A673 (cell line): ENCODE measurements around the gene PPP3R2. TPM values are rescaled to one million over a fixed set of nuclear protein-coding genes. Genes with fewer than 3 reads are reported as not detected.

Experiments used
- BruUV-seq: library from RNA; stranded (reverse); fragments of 400-500 nt; replicated peaks from 2 replicates; lab custom pipeline; 2021; lab: Mats Ljungman, UMichigan
- CTCF ChIA-PET: fragments of 300-600 bp; sonication (Branson Sonifier 250); formaldehyde crosslinking; loops from one replicate; lab custom pipeline; 2022; ENCODE audit warnings: antibody characterized with exemption; lab: Charles Lee
- POLR2A ChIA-PET: fragments of 300-600 bp; sonication (Branson Sonifier 250); formaldehyde crosslinking; loops from one replicate; lab custom pipeline; 2022; ENCODE audit warnings: antibody characterized with exemption; ENCODE audit not compliant: low non-redundant PET; lab: Charles Lee
- DNase-seq: peaks from one replicate; pipeline ENCODE4 v3.0.0-alpha.2; 2015; ENCODE audit warnings: low spot score
- H3K27ac ChIP-seq: fragments of 200-600 bp; sonication (generic); 2 replicates; pipeline ENCODE4 v1.5.1; 2016; ENCODE audit warnings: mixed run types, low read depth, mild to moderate bottlenecking, mixed read lengths, antibody characterized with exemption, low read length; ENCODE audit not compliant: poor library complexity, severe bottlenecking
- H3K27me3 ChIP-seq: fragments of 200-600 bp; sonication (generic); replicated peaks from 2 replicates; pipeline ENCODE4 v1.6.1; 2017; ENCODE audit warnings: mixed run types, low read depth, mild to moderate bottlenecking, mixed read lengths, antibody characterized with exemption, low read length; ENCODE audit not compliant: insufficient read depth, poor library complexity
- H3K36me3 ChIP-seq: fragments of 200-600 bp; sonication (generic); 2 replicates; pipeline ENCODE4 v1.6.1; 2016; ENCODE audit warnings: mixed run types, mild to moderate bottlenecking, mixed read lengths, antibody characterized with exemption, low read length; ENCODE audit not compliant: insufficient read depth, poor library complexity, severe bottlenecking
- H3K4me1 ChIP-seq: fragments of 200-600 bp; sonication (generic); 2 replicates; pipeline ENCODE4 v1.6.1; 2017; ENCODE audit warnings: mixed run types, mild to moderate bottlenecking, mixed read lengths, antibody characterized with exemption, low read length; ENCODE audit not compliant: insufficient read depth, poor library complexity, severe bottlenecking
- H3K4me3 ChIP-seq: fragments of 200-600 bp; sonication (generic); 2 replicates; pipeline ENCODE4 v1.5.1; 2016; ENCODE audit warnings: low read depth, mixed run types, mild to moderate bottlenecking, mixed read lengths, low read length; ENCODE audit not compliant: poor library complexity, severe bottlenecking
- H3K9me3 ChIP-seq: fragments of 200-600 bp; sonication (generic); 2 replicates; pipeline ENCODE4 v1.6.1; 2016; ENCODE audit warnings: mixed run types, low read depth, mild to moderate bottlenecking, mixed read lengths, antibody characterized with exemption, low read length; ENCODE audit not compliant: poor library complexity, severe bottlenecking
- EZH2 ChIP-seq: fragments of 200-600 bp; sonication (generic); IDR thresholded peaks from 2 replicates; pipeline ENCODE4 v1.6.1; 2017; ENCODE audit warnings: borderline replicate concordance, low read depth, mild to moderate bottlenecking, mixed read lengths, antibody characterized with exemption, low read length; ENCODE audit not compliant: poor library complexity, severe bottlenecking
- intact Hi-C: fragments of 100-400 bp; cut with micrococcal nuclease; formaldehyde crosslinking; loops from one replicate; pipeline ENCODE4 v1.10.0; 2022; ENCODE audit not compliant: unreplicated experiment
- total RNA-seq: library from RNA; stranded (reverse); gene quantifications from 2 replicates; pipeline ENCODE4 v1.2.3, GENCODE V29; 2021
- TF ChIP-seq, protein P1 (sequence below): fragments of 300-800, 200-600 bp; sonication (generic); conservative IDR thresholded peaks from 2 replicates; pipeline ENCODE4 v1.5.1; 2017; ENCODE audit warnings: low read depth, mild to moderate bottlenecking, antibody characterized with exemption, low read length, moderate library complexity, mixed read lengths

PPP3R2 gene
- total RNA-seq, 1 experiment from 2014 or later = not detected

GRCh38 chr9:101569741-101570501, 24.8 kb downstream of the PPP3R2 start:
- TF ChIP-seq EZH2 = no peak
- TF ChIP-seq, protein P1, sequence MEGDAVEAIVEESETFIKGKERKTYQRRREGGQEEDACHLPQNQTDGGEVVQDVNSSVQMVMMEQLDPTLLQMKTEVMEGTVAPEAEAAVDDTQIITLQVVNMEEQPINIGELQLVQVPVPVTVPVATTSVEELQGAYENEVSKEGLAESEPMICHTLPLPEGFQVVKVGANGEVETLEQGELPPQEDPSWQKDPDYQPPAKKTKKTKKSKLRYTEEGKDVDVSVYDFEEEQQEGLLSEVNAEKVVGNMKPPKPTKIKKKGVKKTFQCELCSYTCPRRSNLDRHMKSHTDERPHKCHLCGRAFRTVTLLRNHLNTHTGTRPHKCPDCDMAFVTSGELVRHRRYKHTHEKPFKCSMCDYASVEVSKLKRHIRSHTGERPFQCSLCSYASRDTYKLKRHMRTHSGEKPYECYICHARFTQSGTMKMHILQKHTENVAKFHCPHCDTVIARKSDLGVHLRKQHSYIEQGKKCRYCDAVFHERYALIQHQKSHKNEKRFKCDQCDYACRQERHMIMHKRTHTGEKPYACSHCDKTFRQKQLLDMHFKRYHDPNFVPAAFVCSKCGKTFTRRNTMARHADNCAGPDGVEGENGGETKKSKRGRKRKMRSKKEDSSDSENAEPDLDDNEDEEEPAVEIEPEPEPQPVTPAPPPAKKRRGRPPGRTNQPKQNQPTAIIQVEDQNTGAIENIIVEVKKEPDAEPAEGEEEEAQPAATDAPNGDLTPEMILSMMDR = no peak
- ChIA-PET POLR2A (no interaction called here), CTCF (no interaction called here)
- intact Hi-C loops = no loop called here
- H3K27me3 ChIP-seq = no peaks in the 10 kb centered on the region
- no TSS peak for BruUV-seq
- no peaks in the 10 kb centered on the region for H3K4me1 ChIP-seq
- no peak for DNase-seq
- no peaks in the 10 kb centered on the region for H3K36me3 ChIP-seq
- H3K9me3 ChIP-seq = no peaks in the 10 kb centered on the region
- no peak overlapping the region for H3K27ac ChIP-seq
- H3K4me3 ChIP-seq = no peak overlapping the region

- no TSS peak for BruUV-seq
- ChIA-PET POLR2A (no interaction called here), CTCF (no interaction called here)
- Histone ChIP-seq H3K27me3 (no peaks in the 10 kb centered on the region), H3K4me1 (no peaks in the 10 kb centered on the region), H3K36me3 (peaks cover 13% of the 10 kb centered on the region), H3K4me3 (no peak overlapping the region), H3K9me3 (no peaks in the 10 kb centered on the region), H3K27ac (no peak overlapping the region)
- intact Hi-C loops = no loop called here
- DNase-seq = no peak
- TF ChIP-seq EZH2 = no peak
- TF ChIP-seq, protein P1 = no peak
Observed at GRCh38 chr9:101567725-101568350, 26.9 kb downstream of the PPP3R2 start.

DNA sequence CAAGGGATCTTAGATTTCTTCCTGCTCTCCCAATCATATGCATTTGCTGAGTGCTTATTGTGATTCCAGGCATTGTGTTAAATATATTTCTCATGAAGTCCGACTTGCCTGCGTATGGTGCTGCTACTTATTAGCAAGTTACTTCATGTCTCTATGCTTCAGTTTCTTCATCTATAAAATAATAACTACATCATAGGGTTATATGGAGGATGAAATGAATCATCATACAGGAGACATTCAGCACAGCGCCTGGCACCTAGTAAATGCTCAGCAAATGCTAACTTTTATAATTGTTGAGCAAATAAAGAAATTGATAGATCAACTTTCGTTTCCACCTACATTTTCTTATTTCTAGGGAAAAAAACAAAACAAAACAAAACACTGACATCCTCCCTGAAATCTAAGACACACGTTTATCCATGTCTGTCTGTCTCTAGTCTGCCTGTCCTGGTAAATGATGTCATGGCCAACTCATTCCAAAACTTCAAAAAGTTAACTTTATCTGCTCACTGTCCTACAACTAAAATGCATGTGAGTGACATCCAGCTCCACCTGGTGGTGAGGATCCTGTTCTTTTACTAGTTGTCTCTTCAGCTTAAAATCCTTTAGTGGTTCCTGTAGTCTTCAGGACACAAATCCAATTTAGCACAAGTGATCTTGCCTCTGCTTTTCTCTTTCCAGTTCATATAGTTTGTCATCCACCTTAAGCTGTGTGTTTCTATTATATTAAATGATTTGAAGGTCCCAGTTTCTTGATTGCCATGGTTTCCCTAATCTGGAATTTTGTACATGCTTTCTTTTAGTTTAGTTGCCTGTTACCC, 27.7 kb downstream of the PPP3R2 start:
- DNase-seq = peak; percentile 29
- BruUV-seq = no TSS peak
- Histone ChIP-seq H3K27ac (no peak overlapping the region), H3K27me3 (no peaks in the 10 kb centered on the region), H3K9me3 (no peaks in the 10 kb centered on the region), H3K36me3 (peaks cover 20% of the 10 kb centered on the region), H3K4me1 (no peaks in the 10 kb centered on the region), H3K4me3 (no peak overlapping the region)
- TF ChIP-seq, protein P1 = peak; percentile 55
- TF ChIP-seq EZH2 = no peak
- ChIA-PET POLR2A (no interaction called here), CTCF (no interaction called here)
- intact Hi-C loops = no loop called here
